Measurements from ENCODE around the gene CLMN. TPM values are rescaled to one million over a fixed set of nuclear protein-coding genes. Genes with fewer than 3 reads are reported as not detected.
A peak's percentile ranks its signal among the peaks of the same experiment; 100 is the strongest.

Gene CLMN
- total RNA-seq, 1 donor from 2014 or later: 117 TPM

GRCh38 chr14:95261616-95262510, 57.8 kb downstream of the CLMN start:
- no peaks in the 10 kb centered on the region for H3K27me3 Mint-ChIP-seq (ENCODE audit: low read depth)
- no peak overlapping the region for H3K4me3 Mint-ChIP-seq
- peaks cover 28% of the 10 kb centered on the region for H3K4me1 Mint-ChIP-seq
- peaks cover 3% of the 10 kb centered on the region for H3K36me3 Mint-ChIP-seq
- H3K27ac Mint-ChIP-seq: peak overlapping the region; percentile 48
- TF ChIP-seq, protein P1, sequence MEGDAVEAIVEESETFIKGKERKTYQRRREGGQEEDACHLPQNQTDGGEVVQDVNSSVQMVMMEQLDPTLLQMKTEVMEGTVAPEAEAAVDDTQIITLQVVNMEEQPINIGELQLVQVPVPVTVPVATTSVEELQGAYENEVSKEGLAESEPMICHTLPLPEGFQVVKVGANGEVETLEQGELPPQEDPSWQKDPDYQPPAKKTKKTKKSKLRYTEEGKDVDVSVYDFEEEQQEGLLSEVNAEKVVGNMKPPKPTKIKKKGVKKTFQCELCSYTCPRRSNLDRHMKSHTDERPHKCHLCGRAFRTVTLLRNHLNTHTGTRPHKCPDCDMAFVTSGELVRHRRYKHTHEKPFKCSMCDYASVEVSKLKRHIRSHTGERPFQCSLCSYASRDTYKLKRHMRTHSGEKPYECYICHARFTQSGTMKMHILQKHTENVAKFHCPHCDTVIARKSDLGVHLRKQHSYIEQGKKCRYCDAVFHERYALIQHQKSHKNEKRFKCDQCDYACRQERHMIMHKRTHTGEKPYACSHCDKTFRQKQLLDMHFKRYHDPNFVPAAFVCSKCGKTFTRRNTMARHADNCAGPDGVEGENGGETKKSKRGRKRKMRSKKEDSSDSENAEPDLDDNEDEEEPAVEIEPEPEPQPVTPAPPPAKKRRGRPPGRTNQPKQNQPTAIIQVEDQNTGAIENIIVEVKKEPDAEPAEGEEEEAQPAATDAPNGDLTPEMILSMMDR (IDR thresholded peaks at IDR 0.05; ENCODE audit: unreplicated experiment): no peak
- DNase-seq (ENCODE audit: low spot score in 2 of 2, unreplicated experiment in 2 of 2): no peak
- peaks cover 4% of the 10 kb centered on the region for H3K9me3 Mint-ChIP-seq

DNA sequence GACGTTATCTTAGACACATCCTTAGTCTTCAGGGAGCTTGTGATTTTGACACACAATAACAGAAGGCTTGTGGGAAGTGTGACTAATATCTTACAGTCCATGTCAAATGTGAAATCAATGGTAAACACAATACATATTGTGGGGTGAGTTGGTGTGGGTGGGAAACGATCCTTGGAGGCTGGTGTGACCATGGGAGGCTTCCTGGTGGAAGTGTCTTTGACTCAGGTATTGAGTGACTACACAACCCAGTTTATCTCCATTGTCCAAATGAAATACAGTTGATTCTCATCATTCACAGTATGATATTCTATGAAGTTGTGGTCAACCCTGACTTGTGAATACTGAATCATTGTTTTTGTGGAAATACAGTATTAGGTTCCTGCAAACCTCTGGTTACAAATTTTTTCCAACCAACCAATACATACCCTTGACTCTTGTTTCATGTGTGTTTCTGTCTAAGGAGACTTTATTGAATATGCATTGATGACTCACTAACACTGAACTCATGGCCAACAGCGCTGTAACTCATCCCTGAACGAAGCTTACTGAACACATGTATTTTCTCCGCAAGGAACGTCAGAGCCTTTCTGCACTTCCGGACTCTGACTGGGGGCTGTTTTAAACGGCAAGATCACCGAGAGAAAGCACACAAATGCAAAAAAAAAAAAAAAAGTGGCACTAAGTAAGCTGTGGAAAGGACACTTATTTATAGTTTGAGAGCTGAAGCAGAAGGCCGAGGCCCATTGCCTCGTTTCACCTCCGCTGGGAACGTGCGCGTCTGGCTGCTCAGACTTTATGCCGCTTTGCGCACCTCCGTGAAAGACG, 59.0 kb downstream of the CLMN start:
- H3K4me3 Mint-ChIP-seq: no peak overlapping the region
- H3K9me3 Mint-ChIP-seq: no peaks in the 10 kb centered on the region
- TF ChIP-seq, protein P1 (IDR thresholded peaks at IDR 0.05; ENCODE audit: unreplicated experiment): no peak
- H3K27me3 Mint-ChIP-seq (ENCODE audit: low read depth): no peaks in the 10 kb centered on the region
- H3K27ac Mint-ChIP-seq: peak overlapping the region; percentile 48
- no peaks in the 10 kb centered on the region for H3K36me3 Mint-ChIP-seq
- no peak for DNase-seq (ENCODE audit: low spot score in 2 of 2, unreplicated experiment in 2 of 2)
- peaks cover 34% of the 10 kb centered on the region for H3K4me1 Mint-ChIP-seq

DNA sequence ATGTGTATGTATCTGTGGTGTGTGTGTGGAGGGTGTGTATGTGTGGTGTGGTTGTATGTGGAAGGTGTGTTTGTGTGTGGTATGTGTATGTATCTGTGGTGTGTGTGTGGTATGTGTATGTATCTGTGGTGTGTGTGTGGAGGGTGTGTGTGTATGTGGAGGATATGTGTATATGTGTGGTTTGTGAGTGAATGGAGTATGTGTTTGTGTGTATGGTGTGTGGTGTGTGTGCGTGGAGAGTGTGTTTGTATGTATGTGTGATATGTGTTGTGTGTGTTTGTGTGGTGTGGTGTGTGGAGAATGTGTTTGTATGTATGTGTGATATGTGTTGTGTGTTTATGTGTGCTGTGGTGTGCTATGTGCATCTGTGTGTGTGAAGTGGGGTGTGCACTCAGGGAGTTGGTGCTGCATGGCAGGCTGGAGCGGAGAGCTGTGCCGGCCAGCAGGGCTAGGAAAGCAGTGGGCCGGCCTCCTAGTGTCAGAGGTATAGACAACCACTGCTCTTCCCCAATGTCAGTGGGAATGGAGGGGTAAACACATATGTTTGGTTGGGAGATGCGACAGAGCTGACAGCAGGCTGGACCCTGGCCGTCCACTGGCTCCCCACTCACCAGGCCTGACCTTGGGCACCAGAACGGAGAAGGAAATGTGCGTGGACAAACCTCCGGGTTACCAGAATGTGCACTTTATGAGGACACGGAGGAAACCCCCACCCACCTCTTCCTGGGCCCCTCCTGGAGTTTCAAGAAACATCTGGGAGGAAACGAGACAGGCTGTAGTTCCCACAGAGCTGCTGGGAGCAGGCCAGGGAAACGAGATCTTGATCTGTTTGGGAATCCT, 60.7 kb downstream of the CLMN start:
- no peak overlapping the region for H3K27ac Mint-ChIP-seq
- no peak for DNase-seq (ENCODE audit: low spot score in 2 of 2, unreplicated experiment in 2 of 2)
- TF ChIP-seq, protein P1 (IDR thresholded peaks at IDR 0.05; ENCODE audit: unreplicated experiment): no peak
- no peaks in the 10 kb centered on the region for H3K27me3 Mint-ChIP-seq (ENCODE audit: low read depth)
- H3K9me3 Mint-ChIP-seq: no peaks in the 10 kb centered on the region
- peaks cover 30% of the 10 kb centered on the region for H3K4me1 Mint-ChIP-seq
- no peaks in the 10 kb centered on the region for H3K36me3 Mint-ChIP-seq
- H3K4me3 Mint-ChIP-seq: no peak overlapping the region

- no peak for DNase-seq (ENCODE audit: low spot score in 2 of 2, unreplicated experiment in 2 of 2)
- H3K4me3 Mint-ChIP-seq: no peak overlapping the region
- TF ChIP-seq, protein P1 (IDR thresholded peaks at IDR 0.05; ENCODE audit: unreplicated experiment): no peak
- H3K9me3 Mint-ChIP-seq: no peaks in the 10 kb centered on the region
- H3K27ac Mint-ChIP-seq: no peak overlapping the region
- no peaks in the 10 kb centered on the region for H3K27me3 Mint-ChIP-seq (ENCODE audit: low read depth)
- H3K36me3 Mint-ChIP-seq: peaks cover 2% of the 10 kb centered on the region
- peaks cover 31% of the 10 kb centered on the region for H3K4me1 Mint-ChIP-seq
These were observed 61.6 kb downstream of the CLMN start for GRCh38 chr14:95258156-95258555.

DNA sequence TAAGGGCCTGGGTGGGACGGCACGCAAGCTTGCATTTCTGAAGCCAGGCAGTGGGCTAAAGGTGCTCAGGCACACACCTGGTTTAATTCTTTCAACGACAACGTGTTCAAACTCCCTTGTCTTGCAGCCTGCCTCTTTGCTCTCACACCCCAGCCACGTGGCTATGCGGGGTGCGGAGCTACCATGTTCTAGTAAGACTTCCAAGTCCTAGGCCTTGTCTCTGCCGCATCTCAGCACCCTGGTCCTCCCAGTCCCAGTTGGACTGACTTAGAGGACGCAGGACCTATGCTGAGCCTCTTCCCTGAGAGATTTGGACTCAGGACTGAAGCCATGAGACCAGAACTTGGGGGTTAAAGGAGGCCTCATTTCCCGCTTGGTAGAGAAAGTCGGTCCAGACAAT, 62.2 kb downstream of the CLMN start:
- Mint-ChIP-seq H3K4me1 (peaks cover 32% of the 10 kb centered on the region), H3K27ac (no peak overlapping the region), H3K4me3 (no peak overlapping the region), H3K36me3 (peaks cover 3% of the 10 kb centered on the region), H3K27me3 (ENCODE audit: low read depth) (no peaks in the 10 kb centered on the region), H3K9me3 (no peaks in the 10 kb centered on the region)
- TF ChIP-seq, protein P1 (IDR thresholded peaks at IDR 0.05; ENCODE audit: unreplicated experiment): no peak
- DNase-seq (ENCODE audit: low spot score in 2 of 2, unreplicated experiment in 2 of 2): no peak

All from mesothelial cell of epicardium (in vitro differentiated cells).